K562 (cell line): ENCODE data around the gene ITIH6. TPM values are rescaled to one million over a fixed set of nuclear protein-coding genes. Genes with fewer than 3 reads are reported as not detected.

Experiments used
- ATF1 ChIP-seq, 2 experiments: fragments of 450-650 bp in 1 of 2; IDR thresholded peaks; 2 replicates each; pipeline ENCODE4 v1.6.1; 2016; ENCODE audit warnings: missing compliant biosample characterization in 1 of 2, missing genetic modification characterization in 1 of 2
- BRF1 ChIP-seq: IDR thresholded peaks from 3 replicates; pipeline ENCODE4 v1.6.1; 2011; ENCODE audit warnings: borderline replicate concordance, mild to moderate bottlenecking; ENCODE audit not compliant: insufficient read length; ENCODE audit errors: extremely low read depth
- CEBPG ChIP-seq, 3 experiments: fragments of 200-800 bp in 1 of 3; sonication (Bioruptor generic) in 1 of 3; sonication (generic) in 1 of 3; formaldehyde crosslinking in 1 of 3; IDR thresholded peaks in 2 of 3; conservative IDR thresholded peaks in 1 of 3; 2 replicates each; pipeline versions ENCODE4 v1.6.1 to v1.8.0; 2016 to 2022; ENCODE audit warnings: missing compliant biosample characterization in 2 of 3, missing genetic modification characterization in 2 of 3, mild to moderate bottlenecking in 1 of 3, missing genetic modification reagents in 1 of 3
- CHCHD3 ChIP-seq: fragments of 250-450 bp; sonication (Bioruptor Pico); IDR thresholded peaks from 2 replicates; pipeline ENCODE4 v2.1.2; 2022; ENCODE audit warnings: mild to moderate bottlenecking
- HDAC3 ChIP-seq: fragments of 450-650 bp; IDR thresholded peaks from 2 replicates; pipeline ENCODE4 v1.6.1; 2018; ENCODE audit warnings: borderline replicate concordance, mild to moderate bottlenecking, moderate library complexity; ENCODE audit not compliant: partially characterized antibody
- HNRNPLL ChIP-seq: fragments of 200-400 bp; formaldehyde crosslinking; IDR thresholded peaks from 2 replicates; pipeline ENCODE4 v1.6.1; 2017; ENCODE audit warnings: low read length, low read depth, mild to moderate bottlenecking; ENCODE audit not compliant: poor library complexity, severe bottlenecking
- NFXL1 ChIP-seq: fragments of 450-650 bp; formaldehyde crosslinking; IDR thresholded peaks from 2 replicates; pipeline ENCODE4 v1.4.0; 2021; ENCODE audit warnings: mild to moderate bottlenecking
- OTX1 ChIP-seq: fragments of 450-650 bp; formaldehyde crosslinking; IDR thresholded peaks from 2 replicates; pipeline ENCODE4 v1.4.0; 2022; ENCODE audit warnings: mild to moderate bottlenecking
- POLR2AphosphoS5 ChIP-seq: IDR thresholded peaks from 2 replicates; pipeline ENCODE4 v1.6.1; 2011; ENCODE audit warnings: mild to moderate bottlenecking, low read depth, low read length, moderate library complexity; ENCODE audit not compliant: control insufficient read depth, insufficient read depth
- SAFB2 ChIP-seq: fragments of 200-400 bp; formaldehyde crosslinking; IDR thresholded peaks from 2 replicates; pipeline ENCODE4 v1.6.1; 2018; ENCODE audit warnings: borderline replicate concordance, low read length, low read depth, moderate library complexity; ENCODE audit not compliant: severe bottlenecking
- SAP30 ChIP-seq: fragments of 200-600 bp; sonication (generic); IDR thresholded peaks from 2 replicates; pipeline ENCODE4 v1.6.1; 2012; ENCODE audit warnings: borderline replicate concordance, low read depth, mild to moderate bottlenecking, moderate library complexity, low read length, control low read depth, inconsistent platforms; ENCODE audit not compliant: insufficient read depth, poor library complexity, severe bottlenecking
- TAL1 ChIP-seq: fragments of 450-650 bp; IDR thresholded peaks from 2 replicates; pipeline ENCODE4 v1.6.1; 2016; ENCODE audit warnings: mild to moderate bottlenecking
- ZNF263 ChIP-seq: sonication (generic); formaldehyde crosslinking; IDR thresholded peaks from 2 replicates; pipeline ENCODE4 v1.8.0; 2022; ENCODE audit warnings: mild to moderate bottlenecking, missing genetic modification reagents, borderline replicate concordance
- polyA plus RNA-seq, 8 experiments: library from polyadenylated mRNA; depleted of rRNA in 4 of 8; stranded (reverse) in 5 of 8; unstranded in 3 of 8; fragments of >200 nt; fragmentation: Nextera tagmentation in 2 of 8; fragmentation: Illumina TruSeq in 1 of 8; extraction: Ambion mirVana in 2 of 8; extraction: Trizol in 1 of 8; gene quantifications; 2 replicates each; pipeline versions ENCODE4 v1.2.1 to v1.2.3, GENCODE V29; 2011 to 2014; ENCODE audit warnings: inconsistent platforms in 1 of 8, missing spikeins in 1 of 8
- total RNA-seq, 7 experiments: library from RNA; depleted of rRNA in 6 of 7; stranded (reverse); fragments of >200 nt in 6 of 7; fragmentation: Illumina TruSeq in 2 of 7; extraction: Trizol in 2 of 7; gene quantifications; 2 replicates each; pipeline versions ENCODE4 v1.2.1 to v1.2.3, GENCODE V29; 2011 to 2021; ENCODE audit warnings: low replicate concordance in 1 of 7
- TF ChIP-seq, protein P1 (sequence below): fragments of 250-450 bp; sonication (Bioruptor Pico); IDR thresholded peaks from 2 replicates; pipeline ENCODE4 v1.9.0; 2021; ENCODE audit warnings: mild to moderate bottlenecking
- TF ChIP-seq, protein P2 (sequence below): fragments of 450-650 bp; formaldehyde crosslinking; IDR thresholded peaks from 2 replicates; pipeline ENCODE4 v1.4.0; 2022; ENCODE audit warnings: mild to moderate bottlenecking, moderate library complexity
- TF ChIP-seq, protein P3 (sequence below): fragments of 200-800 bp; sonication (Bioruptor generic); IDR thresholded peaks from 2 replicates; pipeline ENCODE4 v1.6.1; 2017; ENCODE audit warnings: missing genetic modification characterization, missing compliant biosample characterization
- TF ChIP-seq, protein P4 (sequence below): sonication (generic); formaldehyde crosslinking; IDR thresholded peaks from 2 replicates; pipeline ENCODE4 v1.8.0; 2022; ENCODE audit warnings: mild to moderate bottlenecking, missing genetic modification reagents

ITIH6 gene
- total and polyA plus RNA-seq, 9 of the 15 experiments (the other 6 are each of a cell fraction or from before 2014, with no cell fraction given), result 0.03 TPM; not detected in 8

DNA sequence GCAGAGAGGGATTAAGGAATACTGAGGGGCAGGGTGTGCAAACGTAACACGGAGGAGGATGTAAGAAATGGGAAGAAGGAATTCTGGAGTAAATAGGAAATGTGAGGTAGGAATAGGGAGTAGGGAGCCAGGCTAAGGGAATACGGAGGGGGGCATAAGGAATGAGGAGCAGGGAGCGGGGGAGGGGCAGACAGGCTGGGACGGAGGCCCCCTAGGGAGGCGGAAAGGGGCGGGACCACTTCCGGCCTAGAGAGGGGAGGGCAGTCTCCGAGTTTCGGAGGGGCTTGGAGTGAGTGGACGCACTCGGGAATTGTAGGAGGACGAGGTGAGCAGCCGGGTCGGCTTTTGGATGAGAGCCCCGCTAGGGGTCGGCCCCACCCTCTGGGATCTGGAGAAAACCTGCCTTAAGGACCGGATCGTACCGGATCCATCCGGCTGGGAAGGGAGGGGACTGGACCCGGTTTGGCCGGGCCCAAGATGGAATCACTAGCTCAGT lies 10.1 kb upstream of the ITIH6 start (continued):
- TF ChIP-seq, protein P1, sequence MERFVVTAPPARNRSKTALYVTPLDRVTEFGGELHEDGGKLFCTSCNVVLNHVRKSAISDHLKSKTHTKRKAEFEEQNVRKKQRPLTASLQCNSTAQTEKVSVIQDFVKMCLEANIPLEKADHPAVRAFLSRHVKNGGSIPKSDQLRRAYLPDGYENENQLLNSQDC (CRISPR knock-in tag), result no peak
- TF ChIP-seq, protein P2, sequence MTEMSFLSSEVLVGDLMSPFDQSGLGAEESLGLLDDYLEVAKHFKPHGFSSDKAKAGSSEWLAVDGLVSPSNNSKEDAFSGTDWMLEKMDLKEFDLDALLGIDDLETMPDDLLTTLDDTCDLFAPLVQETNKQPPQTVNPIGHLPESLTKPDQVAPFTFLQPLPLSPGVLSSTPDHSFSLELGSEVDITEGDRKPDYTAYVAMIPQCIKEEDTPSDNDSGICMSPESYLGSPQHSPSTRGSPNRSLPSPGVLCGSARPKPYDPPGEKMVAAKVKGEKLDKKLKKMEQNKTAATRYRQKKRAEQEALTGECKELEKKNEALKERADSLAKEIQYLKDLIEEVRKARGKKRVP (CRISPR knock-in tag), result no peak
- no peak for TF ChIP-seq CEBPG (CRISPR knock-in tag; IDR thresholded peaks at IDR 0.05)
- TF ChIP-seq CEBPG (tag; conservative IDR thresholded peaks at IDR 0.05 in 1 of 2, IDR thresholded peaks at IDR 0.05 in 1 of 2), result no peak
- TF ChIP-seq TAL1, result no peak
- no peak for TF ChIP-seq SAFB2
- no peak for TF ChIP-seq HDAC3
- no peak for TF ChIP-seq POLR2AphosphoS5
- TF ChIP-seq HNRNPLL, result no peak
- no peak for TF ChIP-seq CHCHD3 (CRISPR knock-in tag)
- no peak for TF ChIP-seq ATF1 (CRISPR knock-in tag; IDR thresholded peaks at IDR 0.05)
- 0 out of 2 replicates have a peak, but pooled peaks have one; percentile 8 for TF ChIP-seq ATF1 (tag; IDR thresholded peaks at IDR 0.05)
- TF ChIP-seq, protein P3, sequence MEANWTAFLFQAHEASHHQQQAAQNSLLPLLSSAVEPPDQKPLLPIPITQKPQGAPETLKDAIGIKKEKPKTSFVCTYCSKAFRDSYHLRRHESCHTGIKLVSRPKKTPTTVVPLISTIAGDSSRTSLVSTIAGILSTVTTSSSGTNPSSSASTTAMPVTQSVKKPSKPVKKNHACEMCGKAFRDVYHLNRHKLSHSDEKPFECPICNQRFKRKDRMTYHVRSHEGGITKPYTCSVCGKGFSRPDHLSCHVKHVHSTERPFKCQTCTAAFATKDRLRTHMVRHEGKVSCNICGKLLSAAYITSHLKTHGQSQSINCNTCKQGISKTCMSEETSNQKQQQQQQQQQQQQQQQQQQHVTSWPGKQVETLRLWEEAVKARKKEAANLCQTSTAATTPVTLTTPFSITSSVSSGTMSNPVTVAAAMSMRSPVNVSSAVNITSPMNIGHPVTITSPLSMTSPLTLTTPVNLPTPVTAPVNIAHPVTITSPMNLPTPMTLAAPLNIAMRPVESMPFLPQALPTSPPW, result peak; percentile 50; the same call in 1 of the 2 replicates
- no peak for TF ChIP-seq ZNF263 (CRISPR knock-in tag)
- TF ChIP-seq NFXL1 (CRISPR knock-in tag), result no peak
- TF ChIP-seq, protein P4, sequence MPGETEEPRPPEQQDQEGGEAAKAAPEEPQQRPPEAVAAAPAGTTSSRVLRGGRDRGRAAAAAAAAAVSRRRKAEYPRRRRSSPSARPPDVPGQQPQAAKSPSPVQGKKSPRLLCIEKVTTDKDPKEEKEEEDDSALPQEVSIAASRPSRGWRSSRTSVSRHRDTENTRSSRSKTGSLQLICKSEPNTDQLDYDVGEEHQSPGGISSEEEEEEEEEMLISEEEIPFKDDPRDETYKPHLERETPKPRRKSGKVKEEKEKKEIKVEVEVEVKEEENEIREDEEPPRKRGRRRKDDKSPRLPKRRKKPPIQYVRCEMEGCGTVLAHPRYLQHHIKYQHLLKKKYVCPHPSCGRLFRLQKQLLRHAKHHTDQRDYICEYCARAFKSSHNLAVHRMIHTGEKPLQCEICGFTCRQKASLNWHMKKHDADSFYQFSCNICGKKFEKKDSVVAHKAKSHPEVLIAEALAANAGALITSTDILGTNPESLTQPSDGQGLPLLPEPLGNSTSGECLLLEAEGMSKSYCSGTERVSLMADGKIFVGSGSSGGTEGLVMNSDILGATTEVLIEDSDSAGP (CRISPR knock-in tag), result no peak
- no peak for TF ChIP-seq SAP30
- no peak for TF ChIP-seq OTX1
- TF ChIP-seq BRF1, result no peak
